NCI-H2107 treated with DMSO at 0.1 percent for 48 hours (cell line): ENCODE data around the gene ZNF141.
"Not testable (repeated sequence)": the region's sequence is repeated elsewhere in the genome, so short reads cannot be mapped to it uniquely, and the experiment has no call there.

Experiments
- DNase-seq: peaks from one replicate; lab custom pipeline; 2025; ENCODE audit not compliant: unreplicated experiment; lab: John Stamatoyannopoulos, UW

Gene ZNF141

GRCh38 chr4:337143-337931, at the start of gene ZNF141:
Gene ZNF141, plus strand, starts transcription at chr4:337814. Its CDS starts 170 bp downstream, at chr4:337984.
- DNase-seq = peak; percentile 92

GRCh38 chr4:288891-289290, 48.7 kb upstream of the ZNF141 start:
- no peak for DNase-seq

- DNase-seq = no peak
Measured at GRCh38 chr4:294732-295131, 42.9 kb upstream of the ZNF141 start.

GRCh38 chr4:302381-302780, 35.2 kb upstream of the ZNF141 start:
- no peak for DNase-seq

- not testable (repeated sequence) for DNase-seq
Measured at GRCh38 chr4:304516-304915, 33.1 kb upstream of the ZNF141 start.

GRCh38 chr4:304969-305680, 32.5 kb upstream of the ZNF141 start, which contains the start of gene ZNF732:
Gene ZNF732, minus strand, starts transcription at chr4:305474. Its CDS starts 164 bp downstream, at chr4:305310.
- no peak for DNase-seq

- no peak for DNase-seq
Measured at GRCh38 chr4:306551-306961, 31.1 kb upstream of the ZNF141 start.

GRCh38 chr4:309807-310206, 27.8 kb upstream of the ZNF141 start:
- no peak for DNase-seq

GRCh38 chr4:314296-314903, 23.2 kb upstream of the ZNF141 start:
- no peak for DNase-seq

GRCh38 chr4:328729-329128, 8.9 kb upstream of the ZNF141 start:
- DNase-seq = no peak

- DNase-seq = no peak
Measured at GRCh38 chr4:335515-335914, 2.1 kb upstream of the ZNF141 start.

- no peak for DNase-seq
Measured at GRCh38 chr4:336099-336892, 1.3 kb upstream of the ZNF141 start.

GRCh38 chr4:336893-337142, 796 bp upstream of the ZNF141 start:
- no peak for DNase-seq

- DNase-seq = no peak
Measured at GRCh38 chr4:337932-338758, 531 bp downstream of the ZNF141 start.

- no peak for DNase-seq
Measured at GRCh38 chr4:338759-339097, 1.1 kb downstream of the ZNF141 start.

GRCh38 chr4:340011-340410, 2.4 kb downstream of the ZNF141 start:
- DNase-seq = no peak

GRCh38 chr4:373062-373839, 35.6 kb downstream of the ZNF141 start:
- DNase-seq = no peak

- DNase-seq = no peak
Measured at GRCh38 chr4:374298-375160, 36.9 kb downstream of the ZNF141 start.
